GM23338 (cell line): ENCODE measurements around the gene ARMH1. TPM values are rescaled to one million over a fixed set of nuclear protein-coding genes. Genes with fewer than 3 reads are reported as not detected.

ENCODE experiments used
- ATAC-seq: fragments of 200-7000 bp; cut with Tn5 transposase; 3 replicates; pipeline ENCODE4 v1.9.1; 2020
- DNase-seq: peaks from one replicate; pipeline ENCODE4 v3.0.0-alpha.2; 2015; ENCODE audit warnings: low spot score
- H2AFZ ChIP-seq: fragments of 200-600 bp; sonication (generic); 2 replicates; pipeline ENCODE4 v1.8.0; 2016; ENCODE audit warnings: antibody characterized with exemption, mild to moderate bottlenecking, moderate library complexity
- H3F3A ChIP-seq: fragments of 200-600 bp; sonication (generic); replicated peaks from 2 replicates; pipeline ENCODE4 v1.8.0; 2017; ENCODE audit warnings: antibody characterized with exemption, mixed run types, low read depth
- H3K27ac ChIP-seq: fragments of 200-600 bp; sonication (generic); 2 replicates; pipeline ENCODE4 v1.6.1; 2016; ENCODE audit warnings: low read depth
- H3K27me3 ChIP-seq: fragments of 200-600 bp; sonication (generic); 2 replicates; pipeline ENCODE4 v1.8.0; 2016; ENCODE audit warnings: mild to moderate bottlenecking, mixed run types, moderate library complexity; ENCODE audit not compliant: insufficient read depth
- H3K36me3 ChIP-seq: fragments of 200-600 bp; sonication (generic); 2 replicates; pipeline ENCODE4 v1.8.0; 2016; ENCODE audit warnings: mild to moderate bottlenecking; ENCODE audit not compliant: insufficient read depth
- H3K4me1 ChIP-seq: fragments of 200-600 bp; sonication (generic); 2 replicates; pipeline ENCODE4 v1.8.0; 2016; ENCODE audit warnings: mild to moderate bottlenecking, moderate library complexity; ENCODE audit not compliant: insufficient read depth
- H3K4me2 ChIP-seq: fragments of 200-600 bp; sonication (generic); 2 replicates; pipeline ENCODE4 v1.7.1; 2017; ENCODE audit warnings: mixed run types
- H3K4me3 ChIP-seq: fragments of 200-600 bp; sonication (generic); 2 replicates; pipeline ENCODE4 v1.6.1; 2016; ENCODE audit warnings: mixed run types
- H3K79me2 ChIP-seq: fragments of 200-600 bp; sonication (generic); replicated peaks from 2 replicates; pipeline ENCODE4 v1.8.0; 2017; ENCODE audit warnings: mild to moderate bottlenecking; ENCODE audit not compliant: insufficient read depth
- H3K9me2 ChIP-seq: fragments of 200-600 bp; sonication (generic); 2 replicates; pipeline ENCODE4 v1.8.0; 2017; ENCODE audit not compliant: insufficient read depth
- H4K20me1 ChIP-seq: fragments of 200-600 bp; sonication (generic); replicated peaks from 2 replicates; pipeline ENCODE4 v1.8.0; 2017; ENCODE audit warnings: mild to moderate bottlenecking; ENCODE audit not compliant: insufficient read depth
- H3K27ac Mint-ChIP-seq: 2 replicates; pipeline ENCODE4 v1.8.0; 2020; ENCODE audit warnings: inconsistent platforms, mild to moderate bottlenecking, moderate library complexity, mixed read lengths
- H3K27me3 Mint-ChIP-seq: 3 replicates; pipeline ENCODE4 v1.8.0; 2022; ENCODE audit warnings: low read depth, mild to moderate bottlenecking, moderate library complexity, mixed read lengths, inconsistent platforms; ENCODE audit not compliant: insufficient read depth, poor library complexity
- H3K36me3 Mint-ChIP-seq: 3 replicates; pipeline ENCODE4 v1.8.0; 2021; ENCODE audit warnings: low read depth, mild to moderate bottlenecking, inconsistent platforms, moderate library complexity, mixed read lengths
- H3K4me1 Mint-ChIP-seq: 3 replicates; pipeline ENCODE4 v1.8.0; 2020; ENCODE audit warnings: mild to moderate bottlenecking, inconsistent platforms, mixed read lengths
- H3K4me3 Mint-ChIP-seq: 3 replicates; pipeline ENCODE4 v1.8.0; 2021; ENCODE audit warnings: moderate library complexity, mild to moderate bottlenecking, inconsistent platforms, mixed read lengths
- H3K9me3 Mint-ChIP-seq: 3 replicates; pipeline ENCODE4 v1.8.0; 2020; ENCODE audit warnings: moderate library complexity, mild to moderate bottlenecking, inconsistent platforms, mixed read lengths
- CREB1 ChIP-seq: fragments of 250-450 bp; sonication (Bioruptor Pico); IDR thresholded peaks from 2 replicates; pipeline ENCODE4 v1.5.0; 2020; ENCODE audit warnings: low read depth, mild to moderate bottlenecking, moderate library complexity
- CTCF ChIP-seq, 2 experiments: fragments of 200-600 bp in 1 of 2; sonication (generic) in 1 of 2; conservative IDR thresholded peaks; 2 replicates each; pipeline versions ENCODE4 v1.5.1 to v1.6.1; 2016 to 2017; ENCODE audit warnings: antibody characterized with exemption in 2 of 2, low read depth in 2 of 2, mild to moderate bottlenecking in 2 of 2, moderate library complexity in 1 of 2
- ETS1 ChIP-seq: IDR thresholded peaks from 2 replicates; pipeline ENCODE4 v1.6.1; 2016; ENCODE audit warnings: antibody characterized with exemption
- JUNB ChIP-seq: IDR thresholded peaks from one replicate; pipeline ENCODE4 v1.6.1; 2016; ENCODE audit warnings: antibody characterized with exemption; ENCODE audit not compliant: unreplicated experiment
- POLR2AphosphoS5 ChIP-seq: IDR thresholded peaks from 2 replicates; pipeline ENCODE4 v1.6.1; 2016; ENCODE audit warnings: antibody characterized with exemption, low read depth
- REST ChIP-seq: IDR thresholded peaks from one replicate; pipeline ENCODE4 v1.6.1; 2018; ENCODE audit warnings: antibody characterized with exemption; ENCODE audit not compliant: unreplicated experiment
- ZNF462 ChIP-seq: fragments of 250-450 bp; sonication (Bioruptor Pico); IDR thresholded peaks from 2 replicates; pipeline ENCODE4 v1.5.0; 2020; ENCODE audit warnings: mild to moderate bottlenecking, moderate library complexity
- polyA plus RNA-seq: library from polyadenylated mRNA; unstranded; fragments of >200 nt; fragmentation: Nextera tagmentation; extraction: Ambion mirVana; gene quantifications from 2 replicates; pipeline ENCODE4 v1.2.1, GENCODE V29; 2016
- total RNA-seq: library from RNA; depleted of rRNA; stranded (reverse); fragments of >200 nt; shearing (Covaris generic); gene quantifications from 2 replicates; pipeline ENCODE4 v1.2.3, GENCODE V29; 2014

The ARMH1 gene
- total and polyA plus RNA-seq, 2 experiments from 2014 or later: 0.31 TPM; not detected in 1

GRCh38 chr1:44724955-44725698, 50.6 kb downstream of the ARMH1 start (continued):
- TF ChIP-seq REST (no peak), JUNB (no peak), CREB1 (CRISPR knock-in tag) (no peak), CTCF (conservative IDR thresholded peaks at IDR 0.05; ENCODE audit: low read depth in 2 of 2) (no peak)

GRCh38 chr1:44730741-44731512, 56.4 kb downstream of the ARMH1 start, which contains the start of gene RNU5D-1:
Gene RNU5D-1, minus strand, starts transcription at chr1:44731170.
- H3F3A ChIP-seq: peaks cover 7% of the 10 kb centered on the region; the same call in 1 of the 2 replicates
- Mint-ChIP-seq H3K27me3 (peaks cover 4% of the 10 kb centered on the region), H3K4me1 (peaks cover 14% of the 10 kb centered on the region), H3K4me3 (peak within 1 kb of the TSS; percentile 50), H3K36me3 (no peaks in the 10 kb centered on the region), H3K27ac (peak within 1 kb of the TSS; percentile 100), H3K9me3 (peaks cover 2% of the 10 kb centered on the region; the same call in 1 of the 3 replicates)
- no peak within 1 kb of the TSS for H3K4me3 ChIP-seq
- no peaks in the 10 kb centered on the region for H3K79me2 ChIP-seq
- DNase-seq (peak; percentile 98), ATAC-seq (peak; percentile 82)
- H3K4me1 ChIP-seq: peaks cover 5% of the 10 kb centered on the region
- no peaks in the 10 kb centered on the region for H3K27me3 ChIP-seq
- no peaks in the 10 kb centered on the region for H4K20me1 ChIP-seq
- H3K27ac ChIP-seq: peak within 1 kb of the TSS; percentile 88
- no peaks in the 10 kb centered on the region for H3K36me3 ChIP-seq
- no peak within 1 kb of the TSS for H3K4me2 ChIP-seq
- peak within 1 kb of the TSS; percentile 12; the same call in 1 of the 2 replicates for H2AFZ ChIP-seq
- H3K9me2 ChIP-seq: no peaks in the 10 kb centered on the region
- 0 out of 2 replicates have a peak, but pooled peaks have one; percentile 1 for TF ChIP-seq ZNF462 (CRISPR knock-in tag)
- TF ChIP-seq POLR2AphosphoS5: peak; percentile 99
- TF ChIP-seq ETS1: peak; percentile 52; the same call in 1 of the 2 replicates
